Motor neuron (in vitro differentiated cells): ENCODE results near the gene RNF39. TPM values are rescaled to one million over a fixed set of nuclear protein-coding genes. Genes with fewer than 3 reads are reported as not detected.

ENCODE experiments used
- ATAC-seq, 8 experiments: fragments of 200-7000 bp; cut with Tn5 transposase; replicated peaks in 6 of 8; 2 replicates each; pipeline ENCODE4 v1.8.0; 2021; ENCODE audit warnings: mild to moderate bottlenecking in 8 of 8, moderate library complexity in 8 of 8
- H3K27ac ChIP-seq, 2 donors: fragments of 250-450 bp; sonication (Bioruptor Pico); 2 replicates each; pipeline ENCODE4 v1.9.0; 2021; ENCODE audit warnings: antibody characterized with exemption in 2 of 2, mild to moderate bottlenecking in 2 of 2, moderate library complexity in 1 of 2
- H3K4me1 ChIP-seq, 2 donors: fragments of 250-450 bp; sonication (Bioruptor Pico); replicated peaks in 1 of 2; 2 replicates each; pipeline ENCODE4 v1.6.1; 2021; ENCODE audit warnings: antibody characterized with exemption in 2 of 2, mild to moderate bottlenecking in 2 of 2, moderate library complexity in 1 of 2
- H3K4me3 ChIP-seq, 5 donors: fragments of 250-450 bp; sonication (Bioruptor Pico); 2 replicates each; pipeline ENCODE4 v1.9.0; 2021; ENCODE audit warnings: antibody characterized with exemption in 5 of 5, mild to moderate bottlenecking in 5 of 5, moderate library complexity in 4 of 5
- WGBS, 10 experiments: fragments of 450-650 bp; shearing (Covaris generic); methylation state at CpG; one replicate each; pipeline ENCODE4 v1.0.0; 2022; 5-methylcytosine and 5-hydroxymethylcytosine counted together
- in situ Hi-C, 9 experiments: fragments of 400-800 bp; cut with MboI; loops; one replicate each; pipeline ENCODE4 v1.15.0; 2021; ENCODE audit warnings: low sequenced_read_pairs in 9 of 9, low pct_unique_long_range_greater_than_20kb in 2 of 9; ENCODE audit not compliant: unreplicated experiment in 9 of 9
- total RNA-seq, 8 experiments: library from RNA; unstranded; fragments of 300-600 nt; gene quantifications; 2 replicates each; pipeline versions ENCODE4 v1.2.3 to v1.2.4, GENCODE V29; 2022

RNF39 gene
- total RNA-seq, 8 experiments from 2014 or later, result 0.49 to 2.3 (median 1.1) TPM

DNA sequence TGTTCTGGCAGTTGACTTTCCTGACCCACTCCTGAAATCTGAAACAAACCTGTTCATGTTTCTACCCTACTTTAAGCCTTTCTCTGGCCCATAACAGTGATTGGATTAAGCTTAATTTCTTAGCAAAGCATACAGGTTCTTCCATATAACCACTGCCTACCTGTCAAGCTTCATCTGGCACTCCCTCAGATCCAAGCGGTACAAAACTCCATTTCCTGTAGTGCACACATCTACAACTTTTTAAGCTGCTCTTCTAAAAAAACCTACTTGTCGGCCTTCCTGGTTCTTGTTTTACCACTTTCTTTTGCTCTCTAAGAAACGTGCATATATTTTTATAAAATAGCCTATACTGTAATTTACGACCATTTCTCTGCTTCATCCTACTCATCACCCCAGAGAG is 9.5 kb downstream of the RNF39 start:
- H3K4me3 ChIP-seq, result peak overlapping the region; percentile 59 to 79 (median 64)
- no peak for ATAC-seq
- WGBS, 10 experiments, result 0 to 29% (median 20%) methylated on average over 1 to 4 of the region's 4 CpGs; no CpG with 5 or more reads in 3 of the 10 experiments
- H3K27ac ChIP-seq, result peak overlapping the region; percentile 82 to 86
- in situ Hi-C loops, result no loop called here
- peaks cover 5 to 14% of the 10 kb centered on the region in 2 donors for H3K4me1 ChIP-seq

GRCh38 chr6:30063315-30063714 is 12.3 kb downstream of the RNF39 start:
- Histone ChIP-seq H3K27ac (no peak overlapping the region), H3K4me3 (no peak overlapping the region), H3K4me1 (peaks cover 12 to 24% of the 10 kb centered on the region in 2 donors)
- ATAC-seq, result no peak
- WGBS, 10 experiments, result 0 to 93% (median 75%) methylated on average over 1 to 2 of the region's 2 CpGs; no CpG with 5 or more reads in 1 of the 10 experiments
- in situ Hi-C loops, result no loop called here

DNA sequence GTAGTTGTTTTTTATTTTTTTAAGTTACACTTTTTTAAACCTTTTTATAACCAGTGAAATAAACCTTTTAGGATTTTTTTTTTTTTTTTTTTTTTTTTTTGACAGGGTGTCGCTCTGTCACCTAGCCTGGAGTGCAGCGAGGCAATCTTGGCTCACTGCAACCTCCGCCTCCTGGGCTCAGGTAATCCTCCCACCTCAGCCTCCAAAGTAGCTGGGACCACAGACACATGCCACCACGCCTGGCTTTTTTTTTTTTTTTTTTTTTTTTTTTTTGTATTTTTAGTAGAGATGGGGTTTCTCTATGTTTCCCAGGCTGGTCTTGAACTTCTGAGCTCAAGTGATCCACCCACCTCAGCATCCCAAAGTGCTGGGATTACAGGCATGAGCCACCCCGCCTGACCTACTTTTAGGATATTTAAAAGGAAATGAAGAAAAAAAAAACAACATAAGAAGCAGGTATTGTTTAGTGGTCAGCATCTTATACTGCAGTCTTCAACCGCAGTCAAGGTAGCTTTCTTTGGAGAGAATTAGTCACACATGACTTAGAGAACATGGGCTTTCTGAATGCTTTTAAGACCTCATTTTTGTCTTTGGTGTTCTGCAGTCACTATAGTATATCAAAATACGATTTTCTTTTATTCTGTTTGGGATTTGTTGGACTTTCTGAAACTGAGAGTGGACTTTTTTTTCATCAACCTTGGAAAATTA is 12.9 kb downstream of the RNF39 start:
- peaks cover 12 to 18% of the 10 kb centered on the region in 2 donors for H3K4me1 ChIP-seq
- no peak for ATAC-seq
- peak overlapping the region; percentile 80 to 95 (median 85) for H3K4me3 ChIP-seq
- in situ Hi-C loops, result no loop called here
- H3K27ac ChIP-seq, result no peak overlapping the region
- WGBS, 10 experiments, result 63 to 97% (median 90%) methylated on average over 1 to 6 of the region's 7 CpGs

DNA sequence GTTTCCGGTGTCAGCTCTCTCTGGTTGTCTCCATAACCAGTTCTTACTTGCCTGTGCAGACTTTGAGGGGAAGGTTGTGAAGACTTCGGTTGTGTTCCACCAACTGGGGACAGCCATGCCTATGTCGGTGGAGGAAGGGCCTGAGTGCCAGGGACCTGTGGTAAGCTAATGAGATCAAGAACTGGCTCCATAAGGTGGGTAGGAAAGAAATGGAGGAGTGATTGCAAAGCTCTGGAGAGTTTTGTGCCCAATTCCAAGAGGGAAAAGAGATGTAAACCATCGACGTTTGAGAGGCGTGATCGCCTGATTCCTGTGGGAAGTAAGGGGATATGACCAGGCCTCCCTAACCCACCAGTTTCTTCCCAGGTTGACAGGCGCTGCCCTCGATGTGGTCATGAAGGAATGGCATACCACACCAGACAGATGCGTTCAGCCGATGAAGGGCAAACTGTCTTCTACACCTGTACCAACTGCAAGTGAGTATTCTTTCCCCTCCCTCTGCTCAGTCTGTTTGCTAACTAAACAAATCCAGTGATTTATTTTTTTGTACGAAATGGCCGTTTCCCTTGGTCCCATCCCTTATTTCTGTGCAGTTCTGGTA is 13.6 kb downstream of the RNF39 start:
- peak overlapping the region; percentile 24 to 59 for H3K27ac ChIP-seq
- WGBS, 10 experiments, result 46 to 100% (median 86%) methylated on average over 1 to 11 of the region's 13 CpGs
- in situ Hi-C loops, result no loop called here
- H3K4me1 ChIP-seq, result peaks cover 12 to 18% of the 10 kb centered on the region in 2 donors
- H3K4me3 ChIP-seq, result peak overlapping the region; percentile 80 to 95 (median 85)
- ATAC-seq, result no peak

DNA sequence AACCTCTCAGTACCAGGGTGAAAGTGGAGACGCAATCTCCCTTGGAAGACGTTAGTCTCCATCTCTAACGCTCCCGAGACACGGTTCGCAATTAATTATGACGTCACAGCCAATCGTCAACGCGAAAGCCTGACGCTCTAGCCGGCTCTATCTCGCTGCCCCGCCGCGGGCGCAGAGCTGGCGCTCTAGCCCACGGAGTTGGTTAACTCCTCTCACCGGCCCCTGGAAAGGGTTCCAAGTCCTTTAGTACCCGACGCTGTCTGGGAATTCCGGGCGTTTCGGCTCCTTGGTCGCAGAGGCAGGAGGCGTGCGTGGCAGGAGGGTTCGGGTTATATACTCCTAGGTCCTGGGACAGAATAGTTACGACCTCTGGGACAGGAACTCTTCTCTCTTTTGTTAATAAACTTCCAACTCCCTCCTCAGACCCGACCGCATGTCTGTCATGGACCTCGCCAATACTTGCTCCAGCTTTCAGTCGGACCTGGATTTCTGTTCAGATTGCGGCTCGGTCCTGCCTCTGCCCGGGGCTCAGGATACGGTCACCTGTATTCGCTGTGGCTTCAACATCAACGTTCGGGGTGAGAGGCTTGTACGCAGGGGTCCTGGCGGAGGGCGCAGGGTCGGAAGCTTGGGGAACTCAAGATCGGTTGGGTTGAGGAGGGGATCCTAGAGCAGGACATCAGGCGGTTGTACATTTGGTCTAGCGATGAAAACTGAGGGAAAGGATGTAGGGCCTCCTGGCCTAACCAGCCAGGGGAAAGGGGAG is 14.3 kb downstream of the RNF39 start, which contains the start of gene POLR1H:
Gene POLR1H, plus strand, starts transcription at position 174 of the 766 bp plus-strand sequence. Its CDS starts 260 bp downstream, at position 434.
- Histone ChIP-seq H3K4me1 (peaks cover 12 to 18% of the 10 kb centered on the region in 2 donors), H3K27ac (peak within 1 kb of the TSS; percentile 83 to 87), H3K4me3 (peak within 1 kb of the TSS; percentile 80 to 95 (median 85))
- in situ Hi-C loops, result no loop called here
- ATAC-seq, result peak; percentile 93 to 98 (median 97)
- 0 to 3% (median 0%) methylated on average over 3 to 25 of the region's 48 CpGs; no CpG with 5 or more reads in 3 of the 10 experiments for WGBS, 10 experiments

DNA sequence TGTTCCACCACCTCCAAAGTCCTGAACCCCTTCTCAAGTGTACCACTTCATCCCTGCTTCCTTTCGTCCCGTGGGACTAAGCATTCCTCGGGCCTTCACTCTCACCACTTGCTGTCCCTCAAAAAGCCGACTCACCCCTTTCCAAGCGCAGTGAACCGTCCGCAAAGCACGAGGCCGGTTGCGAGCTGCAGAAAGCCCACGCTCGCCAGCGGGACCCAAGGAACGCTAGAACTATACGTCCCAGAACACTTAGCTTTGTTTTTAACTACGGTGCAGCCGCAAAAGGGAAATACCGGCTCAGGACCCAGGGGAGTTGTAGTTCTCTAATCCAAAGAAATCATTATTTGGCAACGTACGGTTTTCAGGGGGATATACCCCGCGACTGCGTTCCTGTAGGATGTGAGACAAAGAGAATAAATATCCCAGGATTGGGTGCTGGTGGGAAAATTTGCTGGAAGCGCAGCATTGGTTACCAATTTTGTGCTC is 14.9 kb downstream of the RNF39 start:
- Histone ChIP-seq H3K27ac (peak overlapping the region; percentile 83 to 87), H3K4me3 (peak overlapping the region; percentile 80 to 95 (median 85)), H3K4me1 (peaks cover 8 to 15% of the 10 kb centered on the region in 2 donors)
- in situ Hi-C loops, result no loop called here
- ATAC-seq, result peak; percentile 7 to 42 (median 22)
- 0 to 1% (median 0%) methylated on average over 1 to 20 of the region's 24 CpGs; no CpG with 5 or more reads in 3 of the 10 experiments for WGBS, 10 experiments

- in situ Hi-C loops, result no loop called here
- no peak overlapping the region for H3K27ac ChIP-seq
- 0 to 69% (median 14%) methylated on average over 1 of the region's 1 CpG; no CpG with 5 or more reads in 5 of the 10 experiments for WGBS, 10 experiments
- peak in 3 of 8 experiments; percentile 52 to 93 (median 86) for ATAC-seq
- H3K4me1 ChIP-seq, result peaks cover 7 to 10% of the 10 kb centered on the region in 2 donors
- no peak overlapping the region for H3K4me3 ChIP-seq
Observed at GRCh38 chr6:30055513-30055912, 20.1 kb downstream of the RNF39 start.

- in situ Hi-C loops, result no loop called here
- Histone ChIP-seq H3K27ac (no peak overlapping the region), H3K4me1 (no peaks in the 10 kb centered on the region), H3K4me3 (no peak overlapping the region)
- ATAC-seq, result no peak
- WGBS, 10 experiments, result 63 to 88% (median 80%) methylated on average over 1 to 3 of the region's 3 CpGs; no CpG with 5 or more reads in 3 of the 10 experiments
Observed at GRCh38 chr6:30053682-30054081, 21.9 kb downstream of the RNF39 start.

DNA sequence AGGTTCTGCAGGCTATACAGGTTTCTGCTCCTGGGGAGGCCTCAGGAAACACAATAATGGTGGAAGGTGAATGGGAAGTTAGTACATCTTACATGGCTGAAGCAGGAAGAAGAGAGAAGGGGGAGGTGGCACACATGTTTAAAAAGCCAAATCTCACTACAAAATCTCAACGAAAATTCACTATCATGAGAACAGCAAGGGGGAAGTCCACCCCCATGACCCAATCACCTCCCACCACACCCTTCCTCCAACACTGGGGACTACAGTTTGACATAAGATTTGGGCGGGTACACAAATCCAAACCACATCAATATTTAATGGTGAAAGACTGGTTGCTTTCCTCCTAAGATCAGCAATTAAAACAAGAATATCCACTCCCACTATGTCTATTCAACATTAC is 28.3 kb downstream of the RNF39 start:
- H3K27ac ChIP-seq, result no peak overlapping the region
- 13 to 100% (median 77%) methylated on average over 1 to 2 of the region's 2 CpGs; no CpG with 5 or more reads in 2 of the 10 experiments for WGBS, 10 experiments
- H3K4me3 ChIP-seq, result no peak overlapping the region
- H3K4me1 ChIP-seq, result no peaks in the 10 kb centered on the region
- ATAC-seq, result peak in 1 of 8 experiments; percentile 41
- in situ Hi-C loops, result no loop called here

GRCh38 chr6:30044630-30045029 is 30.9 kb downstream of the RNF39 start:
- peak in 4 of 8 experiments; percentile 30 to 80 (median 35) for ATAC-seq
- no peaks in the 10 kb centered on the region for H3K4me1 ChIP-seq
- H3K4me3 ChIP-seq, result no peak overlapping the region
- 20 to 87% (median 30%) methylated on average over 1 to 2 of the region's 2 CpGs; no CpG with 5 or more reads in 5 of the 10 experiments for WGBS, 10 experiments
- no peak overlapping the region for H3K27ac ChIP-seq
- in situ Hi-C loops, result no loop called here

- ATAC-seq, result no peak
- WGBS, 10 experiments, result 78 to 100% (median 94%) methylated on average over 1 to 2 of the region's 2 CpGs; no CpG with 5 or more reads in 1 of the 10 experiments
- in situ Hi-C loops, result no loop called here
- no peak overlapping the region for H3K27ac ChIP-seq
- H3K4me3 ChIP-seq, result no peak overlapping the region
- H3K4me1 ChIP-seq, result no peaks in the 10 kb centered on the region
Observed at GRCh38 chr6:30043744-30044143, 31.8 kb downstream of the RNF39 start.

- Histone ChIP-seq H3K4me1 (no peaks in the 10 kb centered on the region), H3K4me3 (no peak overlapping the region), H3K27ac (no peak overlapping the region)
- WGBS, 10 experiments, result 14 to 67% (median 20%) methylated on average over 1 of the region's 1 CpG; no CpG with 5 or more reads in 7 of the 10 experiments
- in situ Hi-C loops, result no loop called here
- no peak for ATAC-seq
Observed at GRCh38 chr6:30042914-30043313, 32.7 kb downstream of the RNF39 start.
